HG02610 (cell line): ENCODE measurements around the gene GRIN3B.
"Not testable (repeated sequence)": the region's sequence is repeated elsewhere in the genome, so short reads cannot be mapped to it uniquely, and the experiment has no call there.

Experiments used
- ATAC-seq: cut with Tn5 transposase; IDR thresholded peaks from one replicate; pipeline ENCODE4 v1.9.1; 2021; ENCODE audit warnings: mild to moderate bottlenecking, moderate library complexity; ENCODE audit not compliant: unreplicated experiment

The GRIN3B gene, protein sequence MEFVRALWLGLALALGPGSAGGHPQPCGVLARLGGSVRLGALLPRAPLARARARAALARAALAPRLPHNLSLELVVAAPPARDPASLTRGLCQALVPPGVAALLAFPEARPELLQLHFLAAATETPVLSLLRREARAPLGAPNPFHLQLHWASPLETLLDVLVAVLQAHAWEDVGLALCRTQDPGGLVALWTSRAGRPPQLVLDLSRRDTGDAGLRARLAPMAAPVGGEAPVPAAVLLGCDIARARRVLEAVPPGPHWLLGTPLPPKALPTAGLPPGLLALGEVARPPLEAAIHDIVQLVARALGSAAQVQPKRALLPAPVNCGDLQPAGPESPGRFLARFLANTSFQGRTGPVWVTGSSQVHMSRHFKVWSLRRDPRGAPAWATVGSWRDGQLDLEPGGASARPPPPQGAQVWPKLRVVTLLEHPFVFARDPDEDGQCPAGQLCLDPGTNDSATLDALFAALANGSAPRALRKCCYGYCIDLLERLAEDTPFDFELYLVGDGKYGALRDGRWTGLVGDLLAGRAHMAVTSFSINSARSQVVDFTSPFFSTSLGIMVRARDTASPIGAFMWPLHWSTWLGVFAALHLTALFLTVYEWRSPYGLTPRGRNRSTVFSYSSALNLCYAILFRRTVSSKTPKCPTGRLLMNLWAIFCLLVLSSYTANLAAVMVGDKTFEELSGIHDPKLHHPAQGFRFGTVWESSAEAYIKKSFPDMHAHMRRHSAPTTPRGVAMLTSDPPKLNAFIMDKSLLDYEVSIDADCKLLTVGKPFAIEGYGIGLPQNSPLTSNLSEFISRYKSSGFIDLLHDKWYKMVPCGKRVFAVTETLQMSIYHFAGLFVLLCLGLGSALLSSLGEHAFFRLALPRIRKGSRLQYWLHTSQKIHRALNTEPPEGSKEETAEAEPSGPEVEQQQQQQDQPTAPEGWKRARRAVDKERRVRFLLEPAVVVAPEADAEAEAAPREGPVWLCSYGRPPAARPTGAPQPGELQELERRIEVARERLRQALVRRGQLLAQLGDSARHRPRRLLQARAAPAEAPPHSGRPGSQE

DNA sequence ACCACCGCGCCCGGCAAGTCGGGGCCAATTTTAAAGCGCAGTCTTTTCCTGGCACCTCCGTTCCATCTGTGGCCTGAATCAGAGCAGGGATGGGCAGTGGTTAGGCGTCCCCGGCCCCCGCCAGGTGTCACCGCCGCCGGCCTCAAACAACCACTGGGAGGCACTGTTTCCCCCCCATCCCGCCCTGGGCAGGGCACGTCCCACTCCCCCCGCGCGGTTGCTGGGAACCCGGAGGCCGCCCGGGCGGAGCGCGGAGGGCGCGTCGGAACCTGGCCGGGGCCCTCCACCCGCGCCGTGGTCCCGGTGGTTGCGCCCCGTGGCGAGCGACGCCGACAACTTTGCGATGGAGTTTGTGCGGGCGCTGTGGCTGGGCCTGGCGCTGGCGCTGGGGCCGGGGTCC is at the start of gene GRIN3B:
TSS of gene GRIN3B (plus strand) at position 325 of the 400 bp plus-strand sequence. CDS start at position 344, 19 bp downstream.
- no peak for ATAC-seq

DNA sequence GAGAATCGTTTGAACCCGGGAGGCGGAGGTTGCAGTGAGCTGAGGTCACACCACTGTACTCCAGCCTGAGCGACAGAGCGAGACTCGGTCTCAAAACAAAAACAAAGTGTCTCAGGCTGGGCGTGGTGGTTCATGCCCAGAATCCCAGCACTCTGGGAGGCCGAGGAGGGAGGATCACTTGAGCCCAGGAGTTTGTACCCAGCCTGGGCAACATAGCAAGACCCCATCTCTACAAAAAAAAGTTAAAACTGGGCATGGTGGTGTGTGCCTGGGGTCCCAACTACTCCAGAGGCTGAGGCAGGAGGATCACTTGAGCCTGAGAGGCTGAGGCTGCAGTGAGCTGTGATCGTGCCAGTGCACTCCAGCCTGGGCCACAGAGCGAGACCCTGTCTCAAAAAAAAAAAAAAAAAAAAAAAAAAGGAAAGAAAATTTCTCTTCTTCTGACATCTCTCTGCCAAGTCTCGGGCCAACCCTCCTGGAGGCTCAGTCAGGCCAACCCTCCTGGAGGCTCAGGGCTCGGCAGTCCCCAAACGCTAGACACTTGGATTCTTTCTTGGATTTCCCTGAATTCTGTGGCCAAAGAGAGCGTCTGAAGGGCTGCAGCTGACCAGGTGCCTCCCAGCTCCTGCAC is 48.1 kb upstream of the GRIN3B start:
- ATAC-seq: no peak

DNA sequence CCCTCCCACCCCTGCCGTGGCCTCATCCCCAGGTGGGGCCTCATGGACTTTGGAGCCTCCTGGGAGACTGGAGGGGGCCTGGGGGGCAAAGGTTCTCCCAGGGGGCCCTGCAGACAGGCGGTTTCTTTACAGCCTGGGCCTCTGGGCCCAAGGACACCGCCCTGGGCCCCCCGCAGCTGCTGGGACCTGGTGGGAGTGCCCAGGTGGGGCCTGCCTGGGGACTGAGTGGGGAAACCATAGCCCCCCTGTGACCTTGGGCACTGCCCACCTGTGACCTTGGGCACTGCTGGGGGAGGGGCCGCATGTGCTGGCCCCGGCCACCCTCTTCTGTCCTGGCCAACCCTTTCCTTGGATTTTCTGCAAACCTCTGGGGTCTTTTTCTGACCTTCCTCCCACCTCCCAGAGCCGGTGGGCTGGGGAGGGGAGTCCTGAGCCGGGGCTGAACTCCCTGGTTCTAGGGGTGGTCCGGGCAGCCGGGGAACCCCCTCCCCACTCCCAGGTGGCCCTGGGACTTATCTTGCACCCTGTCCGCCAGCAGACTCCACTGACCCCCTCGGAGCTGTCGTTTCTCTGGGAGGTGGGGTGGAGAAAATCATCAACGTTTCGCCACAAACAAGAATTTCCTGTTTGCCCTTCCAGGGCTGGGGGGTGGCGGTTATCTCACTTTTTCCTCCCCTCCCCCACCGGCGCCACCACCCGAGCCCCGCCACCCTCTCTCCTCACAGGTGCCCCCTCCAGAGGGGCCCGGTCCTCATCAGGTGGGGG is 47.4 kb upstream of the GRIN3B start:
- no peak for ATAC-seq

DNA sequence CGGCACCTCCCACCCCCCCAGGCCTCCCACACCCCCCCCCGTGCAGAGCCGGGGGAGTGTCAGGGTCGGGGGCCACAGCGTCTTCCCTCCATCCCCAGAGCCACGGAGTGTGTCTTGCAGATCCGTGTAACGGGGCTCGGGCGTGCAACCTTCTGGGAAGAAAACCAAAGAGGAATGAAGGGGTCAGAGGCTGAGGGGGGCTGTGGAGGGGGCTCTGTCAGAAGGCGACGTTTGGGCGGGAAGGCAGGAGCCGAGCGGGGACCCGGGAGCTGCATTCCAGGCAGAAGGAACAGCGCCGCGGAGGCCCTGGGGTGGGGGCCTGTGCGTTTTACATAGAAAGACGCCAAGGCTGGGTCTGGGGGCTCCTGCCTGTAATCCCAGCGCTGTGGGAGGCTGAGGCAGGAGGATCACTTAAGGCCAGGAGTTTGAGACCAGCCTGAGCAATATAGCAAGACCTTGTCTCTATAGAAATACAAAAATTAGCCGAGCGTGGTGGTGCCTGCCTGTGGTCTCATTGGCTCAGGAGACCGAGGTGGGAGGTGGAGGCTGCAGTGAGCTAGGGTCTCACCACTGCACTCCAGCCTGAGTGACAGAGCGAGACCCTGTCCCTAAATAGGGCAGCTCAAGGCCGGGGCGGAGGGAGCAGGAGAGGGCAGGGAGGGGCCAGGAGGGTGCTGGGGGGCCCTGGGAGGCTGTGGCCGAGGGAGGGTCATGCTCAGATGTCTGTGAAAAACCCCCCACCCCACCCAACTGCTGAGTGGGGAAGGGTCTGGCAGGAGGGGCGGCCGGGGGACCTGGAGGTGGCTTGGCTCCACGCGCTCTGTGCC is 46.6 kb upstream of the GRIN3B start:
- ATAC-seq: no peak

DNA sequence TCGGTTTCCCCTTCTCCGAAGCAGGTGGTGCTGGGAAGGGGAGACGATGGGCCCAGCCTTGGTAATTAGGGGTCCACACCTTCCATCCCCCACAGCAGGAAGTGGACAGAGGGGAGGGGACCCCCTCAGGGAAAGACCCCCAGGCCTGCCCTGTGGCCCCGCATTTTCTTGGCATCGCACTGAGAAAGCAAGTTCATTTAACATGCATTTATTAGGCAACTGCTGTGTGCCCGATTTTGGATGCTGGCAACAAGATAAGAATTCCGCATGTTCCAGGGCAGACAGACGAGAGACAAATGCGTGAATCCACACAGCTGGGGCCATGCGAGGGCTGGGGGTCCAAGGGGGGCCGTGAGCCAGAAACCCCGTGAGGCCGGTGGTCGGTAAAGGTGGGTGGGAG is 45.9 kb upstream of the GRIN3B start:
- no peak for ATAC-seq

DNA sequence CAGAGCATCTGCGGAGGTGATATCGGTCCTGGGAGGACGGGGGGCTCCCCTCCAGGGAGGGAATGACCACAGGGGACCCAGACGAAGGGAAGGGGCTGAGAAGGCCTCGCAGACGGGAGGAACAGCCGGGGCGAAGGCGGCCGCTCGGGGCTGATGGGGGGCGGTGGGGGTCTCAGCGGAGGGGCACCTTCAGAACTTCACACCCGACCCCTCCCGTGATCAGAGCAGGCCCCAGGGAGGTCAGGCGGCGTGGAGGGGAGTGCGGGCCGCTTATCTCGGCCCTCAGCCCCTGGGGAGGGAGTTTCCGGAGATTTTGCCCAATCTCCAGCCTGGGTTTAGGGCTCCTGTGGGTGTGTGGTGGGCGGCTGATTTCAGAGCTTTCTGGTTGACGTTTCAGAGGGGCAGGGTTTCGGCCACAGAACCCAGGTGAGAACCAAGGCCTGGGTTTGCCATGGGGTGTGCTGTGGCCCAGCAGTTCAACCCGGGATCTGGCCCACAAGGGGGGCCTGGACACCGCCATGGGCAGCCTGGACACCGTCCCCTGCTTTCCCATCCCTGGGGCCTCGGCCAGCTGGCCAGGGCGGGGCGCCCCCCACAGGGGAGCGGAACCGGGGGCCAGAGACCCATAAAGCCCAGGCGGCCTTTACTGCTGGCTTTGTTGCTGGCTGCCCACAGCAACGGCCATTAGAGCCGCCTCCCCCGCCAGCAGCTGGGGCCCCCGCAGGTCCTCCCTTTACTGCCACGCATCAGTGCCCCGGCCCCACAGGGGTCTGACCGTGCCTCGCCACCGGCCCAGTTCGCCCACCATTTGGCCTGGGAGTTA is 45.3 kb upstream of the GRIN3B start:
- ATAC-seq: no peak

DNA sequence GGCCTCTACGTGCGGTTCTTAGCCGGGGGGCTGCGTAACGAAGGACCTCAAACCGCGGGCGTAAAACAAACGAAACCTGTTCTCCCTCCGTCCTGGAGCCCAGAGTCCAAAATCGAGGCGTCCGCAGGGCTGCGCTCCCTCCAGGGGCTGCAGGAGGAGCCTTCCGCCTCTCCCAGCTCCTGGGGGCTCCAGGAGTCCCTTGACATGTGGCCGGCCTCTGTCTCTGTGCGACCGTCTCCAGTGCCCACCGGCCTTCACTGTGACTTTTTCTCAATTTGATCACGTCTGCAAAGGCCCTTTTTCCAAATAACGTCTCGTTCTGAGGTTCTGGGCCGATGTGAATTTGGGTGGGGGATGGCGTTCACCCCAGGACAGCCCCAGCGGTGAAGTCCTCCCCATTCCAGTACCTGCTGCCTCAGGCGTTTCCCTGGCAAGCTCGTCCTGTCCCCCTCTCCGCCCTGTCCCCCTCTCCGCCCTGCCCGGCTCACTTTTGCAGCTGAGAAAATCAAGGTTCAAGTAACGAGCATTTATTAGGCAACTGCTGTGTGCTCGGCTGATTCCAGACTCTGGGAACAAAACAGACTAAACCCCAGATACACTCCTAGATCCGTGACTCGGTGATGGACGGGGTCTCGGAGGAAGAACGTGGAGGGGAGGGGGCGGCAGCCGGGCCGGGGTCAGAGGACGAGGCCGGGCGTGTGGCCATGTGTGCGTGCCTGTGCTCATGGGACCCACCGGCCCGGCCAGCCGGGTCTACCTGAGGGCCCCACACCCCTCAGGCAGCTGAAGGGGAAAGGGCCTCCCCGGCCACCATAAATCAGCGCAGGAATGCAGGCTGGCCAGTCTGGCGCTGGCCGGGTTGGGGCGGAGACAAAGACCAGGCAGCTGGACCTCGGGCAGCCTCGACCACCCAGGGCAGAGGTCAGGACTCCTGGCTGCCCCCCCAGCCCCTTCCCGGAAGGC is 44.1 kb upstream of the GRIN3B start:
- ATAC-seq: no peak

DNA sequence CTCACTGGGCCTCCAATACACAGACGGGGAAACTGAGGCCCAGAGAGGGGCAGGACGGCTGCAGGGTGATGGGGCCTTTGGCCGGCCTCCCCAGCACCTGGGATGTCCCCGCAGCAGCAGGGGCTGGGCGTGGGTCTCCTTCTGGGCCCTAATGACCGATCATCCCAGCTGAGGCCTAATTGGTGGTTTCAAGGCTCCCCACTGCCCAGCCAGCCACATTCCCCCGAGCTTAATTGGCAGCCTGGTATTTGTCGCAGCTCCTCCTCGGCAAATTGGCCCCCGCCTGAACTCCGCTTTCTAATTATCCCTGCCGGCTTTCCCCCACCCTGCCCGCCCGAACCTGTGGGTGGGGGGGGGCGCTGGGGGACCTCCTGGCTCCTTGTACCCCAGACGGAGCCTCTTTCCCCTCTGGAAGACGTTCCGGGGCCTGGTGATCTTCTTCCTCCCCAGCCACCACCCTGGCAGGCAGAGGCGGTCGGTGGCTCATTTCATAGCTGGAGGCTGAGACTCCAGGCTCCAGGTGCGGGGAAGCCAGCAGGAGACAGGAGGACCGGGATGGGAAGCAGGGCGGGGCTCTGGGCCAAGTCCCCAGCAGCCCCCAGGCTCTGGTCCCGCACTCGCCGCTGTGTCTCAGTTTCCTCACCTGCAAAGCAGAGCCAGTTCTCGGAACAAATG is 43.3 kb upstream of the GRIN3B start:
- no peak for ATAC-seq

DNA sequence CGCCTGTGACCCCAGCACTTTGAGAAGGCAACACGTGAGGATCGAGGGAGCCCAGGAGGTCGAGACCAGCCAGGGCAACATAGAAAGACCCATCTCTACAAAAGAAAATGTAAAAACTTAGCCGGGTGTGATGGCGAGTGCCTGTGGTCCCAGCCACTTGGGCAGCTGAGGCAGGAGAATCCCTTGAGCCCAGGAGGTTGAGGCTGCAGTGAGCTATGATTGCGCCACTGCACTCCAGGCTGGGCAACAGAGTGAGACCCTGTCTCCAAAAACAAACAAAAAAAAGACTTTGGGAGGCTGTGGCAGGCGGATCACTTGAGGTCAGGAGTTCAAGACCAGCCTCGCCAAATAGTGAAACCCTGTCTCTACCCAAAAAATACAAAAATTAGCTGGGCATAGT is 42.6 kb upstream of the GRIN3B start:
- not testable (repeated sequence) for ATAC-seq

DNA sequence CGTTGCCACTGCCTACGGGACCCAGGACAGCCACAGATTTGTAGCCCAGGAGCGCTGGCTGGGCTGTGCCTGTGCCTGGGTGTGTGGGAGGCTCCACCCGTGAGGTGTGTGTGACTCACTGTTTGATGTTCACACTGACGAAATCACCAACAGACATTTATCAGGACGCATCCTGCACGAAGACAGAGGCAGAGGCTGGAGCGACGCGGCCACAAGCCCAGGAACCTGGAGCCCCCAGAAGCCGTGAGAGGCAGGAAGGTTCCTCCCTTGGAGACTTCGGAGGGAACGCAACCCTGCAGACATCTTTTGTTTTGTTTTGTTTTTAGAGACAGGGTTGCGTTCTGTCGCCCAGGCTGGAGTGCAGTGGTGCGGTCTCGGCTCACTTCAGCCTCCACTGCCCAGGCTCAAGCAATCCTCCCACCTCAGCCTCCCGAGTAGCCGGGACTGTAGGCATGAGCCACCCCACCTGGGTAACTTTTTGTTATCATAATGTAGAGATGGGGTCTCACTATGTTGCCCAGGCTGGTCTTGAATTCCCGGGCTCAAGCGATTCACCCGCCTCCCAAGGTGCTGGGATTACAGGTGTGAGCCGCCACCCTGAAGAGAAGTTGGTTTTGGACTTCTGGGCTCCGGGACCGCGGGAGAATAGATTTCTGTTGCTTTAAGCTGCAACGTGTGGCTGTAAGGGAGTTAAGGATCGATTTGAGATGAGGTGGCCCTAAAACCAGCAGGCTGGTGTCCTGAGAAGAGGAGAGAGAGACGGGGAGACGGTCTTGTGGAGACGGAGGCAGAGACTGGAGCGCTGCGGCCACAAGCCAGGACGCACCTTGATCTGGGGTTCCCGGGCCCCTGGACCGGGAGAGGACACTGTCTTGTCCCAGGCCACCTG is 41.0 kb upstream of the GRIN3B start:
- no peak for ATAC-seq

DNA sequence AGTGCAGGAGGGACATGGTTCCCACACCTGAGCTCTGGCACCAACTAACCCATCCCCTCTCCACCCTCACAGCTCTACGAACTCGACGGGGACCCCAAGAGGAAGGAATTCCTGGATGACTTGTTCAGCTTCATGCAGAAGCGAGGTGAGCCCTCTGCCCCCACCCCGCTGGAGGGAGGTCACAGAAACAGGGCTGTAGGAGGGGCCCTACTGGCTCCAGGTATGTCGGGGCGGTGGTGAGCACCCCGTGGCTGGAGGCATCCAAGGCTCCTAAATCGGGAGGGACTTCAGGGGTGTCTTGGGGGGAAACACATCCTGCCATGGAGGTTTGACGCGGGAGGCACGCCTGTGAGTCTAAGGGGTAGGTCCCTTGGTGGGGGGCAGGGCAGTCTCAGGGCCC is 40.2 kb upstream of the GRIN3B start:
- no peak for ATAC-seq

DNA sequence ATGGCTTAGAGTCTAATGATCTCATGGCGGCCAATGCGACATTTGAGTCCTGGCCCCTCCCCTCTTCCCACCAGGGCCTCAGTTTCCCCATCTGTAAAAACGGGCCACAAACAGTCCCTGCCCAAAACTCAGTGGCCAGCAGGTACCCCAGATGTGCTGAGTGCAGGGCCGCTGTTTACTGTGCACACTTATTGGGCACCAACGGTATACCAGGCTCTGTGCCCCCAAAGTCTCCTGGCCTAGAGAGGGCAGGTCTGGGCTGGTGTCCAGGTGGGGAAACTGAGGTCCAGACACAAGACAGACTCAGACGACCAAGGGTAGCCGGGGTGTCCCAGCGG is 39.6 kb upstream of the GRIN3B start:
- no peak for ATAC-seq

DNA sequence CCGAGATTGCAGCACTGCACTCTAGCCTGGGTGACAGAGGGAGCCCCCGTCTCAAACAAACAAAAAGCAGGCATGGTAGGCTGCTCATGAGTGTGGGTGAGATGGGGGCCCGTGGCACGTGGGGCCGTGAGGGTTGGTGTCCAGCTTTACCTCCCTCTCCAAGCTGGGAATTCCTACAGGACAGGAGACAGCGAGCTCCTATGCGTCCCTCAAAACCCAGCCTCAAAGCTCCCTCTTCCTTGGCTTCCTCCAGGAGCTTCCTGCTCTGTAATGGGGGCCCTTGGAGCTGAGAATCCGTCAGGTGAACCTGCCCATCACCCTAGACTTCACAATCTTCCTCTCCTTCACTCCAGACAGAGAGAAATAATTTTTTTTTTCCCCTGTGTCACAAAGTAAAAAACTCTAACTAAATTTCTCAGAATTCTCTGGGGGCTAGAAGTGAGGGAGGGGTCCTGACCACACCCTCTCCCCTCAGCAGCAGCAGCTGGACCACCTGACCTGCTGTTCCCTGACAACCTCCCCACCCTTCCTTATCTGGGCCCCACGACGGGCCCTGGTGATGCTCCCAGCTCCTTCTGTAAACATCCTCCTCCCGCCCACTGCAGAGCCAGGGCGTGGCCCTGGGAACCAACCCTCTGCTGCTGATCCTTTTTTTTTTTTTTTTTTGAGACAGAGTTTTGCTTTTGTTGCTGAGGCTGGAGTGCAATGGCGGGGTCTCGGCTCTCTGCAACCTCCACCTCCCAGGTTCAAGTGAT is 38.2 kb upstream of the GRIN3B start:
- no peak for ATAC-seq

DNA sequence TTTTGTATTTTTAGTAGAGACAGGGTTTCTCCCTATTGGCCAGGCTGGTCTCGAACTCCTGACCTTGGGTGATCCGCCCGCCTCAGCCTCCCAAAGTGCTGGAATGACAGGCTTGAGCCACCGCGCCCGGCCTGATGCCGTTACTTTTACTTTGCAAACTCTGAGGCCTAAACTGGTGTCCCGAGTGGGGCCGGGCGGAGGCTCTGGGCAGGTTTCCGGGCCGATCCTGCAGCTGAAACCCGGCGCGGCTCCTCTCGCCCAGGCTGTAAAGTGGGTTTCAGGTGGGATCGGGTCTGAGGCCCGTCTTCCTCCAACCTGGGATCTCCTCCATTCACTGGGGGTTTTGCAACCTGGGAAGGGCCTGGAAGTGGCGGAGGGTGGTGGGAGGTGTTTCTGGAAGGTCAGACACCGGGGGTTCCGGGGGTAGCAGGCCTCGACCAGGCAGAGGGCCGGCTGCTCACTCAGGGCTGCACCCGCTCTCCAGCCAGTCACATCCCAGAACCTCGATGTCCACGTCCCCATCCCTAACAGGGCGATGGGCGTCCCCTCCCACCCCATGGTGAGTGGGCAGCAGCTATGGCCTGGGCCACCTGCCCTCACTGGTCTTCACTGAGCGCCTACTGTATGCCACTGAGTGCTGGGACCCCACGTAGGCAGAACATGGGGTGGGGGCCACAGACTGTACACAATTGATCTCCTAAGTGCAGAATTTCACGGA is 37.4 kb upstream of the GRIN3B start:
- ATAC-seq: no peak

DNA sequence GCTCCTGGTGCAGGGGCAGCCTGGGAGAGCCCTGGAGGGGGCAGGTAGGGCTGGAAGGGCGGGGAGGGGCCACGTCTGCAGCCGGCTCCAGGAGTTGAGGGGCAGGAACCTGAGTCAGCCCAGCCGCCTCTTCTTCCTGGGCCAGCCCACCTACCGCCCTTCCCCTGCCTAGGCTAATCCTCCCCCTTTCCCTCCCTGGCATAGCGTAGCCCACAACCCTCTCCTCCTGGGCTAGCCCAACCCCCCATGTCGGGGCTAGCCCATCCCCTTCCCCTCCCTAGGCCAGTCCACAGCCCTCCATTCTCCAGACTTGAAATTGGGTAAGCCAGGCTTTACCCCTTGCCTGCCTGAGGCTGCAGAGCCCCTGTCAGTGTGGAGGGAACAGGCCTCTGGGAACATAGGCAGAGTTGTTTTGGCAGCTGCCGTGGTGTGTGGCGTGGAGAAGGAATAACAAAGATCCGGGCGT is 36.7 kb upstream of the GRIN3B start:
- ATAC-seq: no peak
